HG03457 (cell line): ENCODE results near the gene FHL2.

ENCODE experiments used
- ATAC-seq: cut with Tn5 transposase; IDR thresholded peaks from one replicate; pipeline ENCODE4 v1.9.1; 2021; ENCODE audit warnings: moderate number of reproducible peaks; ENCODE audit not compliant: unreplicated experiment

The FHL2 gene

GRCh38 chr2:105380432-105381100, 18.3 kb downstream of the FHL2 start:
- ATAC-seq, result no peak

GRCh38 chr2:105379741-105380186, 19.1 kb downstream of the FHL2 start:
- no peak for ATAC-seq

- ATAC-seq, result no peak
These were observed 19.9 kb downstream of the FHL2 start for GRCh38 chr2:105378921-105379383.

GRCh38 chr2:105378276-105378840, 20.5 kb downstream of the FHL2 start:
- ATAC-seq, result no peak

- no peak for ATAC-seq
These were observed 21.0 kb downstream of the FHL2 start for GRCh38 chr2:105377871-105378270.

GRCh38 chr2:105376789-105377240, 22.0 kb downstream of the FHL2 start:
- no peak for ATAC-seq

GRCh38 chr2:105376010-105376409, 22.8 kb downstream of the FHL2 start:
- ATAC-seq, result no peak

GRCh38 chr2:105375001-105375561, 23.8 kb downstream of the FHL2 start:
- ATAC-seq, result no peak

GRCh38 chr2:105373895-105374401, 24.9 kb downstream of the FHL2 start:
- peak; percentile 91 for ATAC-seq

- ATAC-seq, result no peak
These were observed 25.5 kb downstream of the FHL2 start for GRCh38 chr2:105373344-105373781.

GRCh38 chr2:105371810-105372209, 27.0 kb downstream of the FHL2 start:
- no peak for ATAC-seq

- no peak for ATAC-seq
These were observed 27.7 kb downstream of the FHL2 start for GRCh38 chr2:105371156-105371555.

GRCh38 chr2:105369777-105370690, 28.8 kb downstream of the FHL2 start:
- peak; percentile 76 for ATAC-seq

- no peak for ATAC-seq
These were observed 30.0 kb downstream of the FHL2 start for GRCh38 chr2:105368759-105369408.

- ATAC-seq, result no peak
These were observed 33.6 kb downstream of the FHL2 start for GRCh38 chr2:105365206-105365605.

GRCh38 chr2:105364436-105365139, 34.3 kb downstream of the FHL2 start:
- no peak for ATAC-seq

GRCh38 chr2:105362862-105363591, 35.8 kb downstream of the FHL2 start:
- ATAC-seq, result no peak

GRCh38 chr2:105361102-105361889, 37.6 kb downstream of the FHL2 start:
- ATAC-seq, result no peak
